ENCODE data around the gene HNRNPC. TPM values are rescaled to one million over a fixed set of nuclear protein-coding genes. Genes with fewer than 3 reads are reported as not detected.
A peak's percentile ranks its signal among the peaks of the same experiment; 100 is the strongest.

HNRNPC gene
- total and polyA plus RNA-seq, 9 of the 15 experiments (the other 6 are each of a cell fraction or from before 2014, with no cell fraction given), result 679 to 1,557 (median 1,191) TPM

DNA sequence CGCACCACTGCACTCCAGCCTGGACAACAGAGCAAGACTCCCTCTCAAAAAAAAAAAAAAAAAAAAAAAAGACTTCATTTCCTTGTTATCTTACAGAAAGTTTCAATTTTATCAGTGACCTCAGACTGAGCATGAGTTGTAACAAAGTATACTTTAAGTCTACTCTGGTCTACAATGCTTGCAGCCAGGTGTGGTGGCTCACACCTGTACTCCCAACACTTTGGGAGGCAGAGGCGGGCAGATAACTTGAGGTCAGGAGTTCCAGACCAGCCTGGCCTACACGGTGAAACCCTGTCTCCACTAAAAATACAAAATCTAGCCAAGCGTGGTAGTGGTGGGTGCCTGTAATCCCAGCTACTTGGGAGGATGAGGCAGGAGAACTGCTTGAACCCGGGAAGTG is 18.0 kb downstream of the HNRNPC start (continued):
- TF ChIP-seq, protein P1, sequence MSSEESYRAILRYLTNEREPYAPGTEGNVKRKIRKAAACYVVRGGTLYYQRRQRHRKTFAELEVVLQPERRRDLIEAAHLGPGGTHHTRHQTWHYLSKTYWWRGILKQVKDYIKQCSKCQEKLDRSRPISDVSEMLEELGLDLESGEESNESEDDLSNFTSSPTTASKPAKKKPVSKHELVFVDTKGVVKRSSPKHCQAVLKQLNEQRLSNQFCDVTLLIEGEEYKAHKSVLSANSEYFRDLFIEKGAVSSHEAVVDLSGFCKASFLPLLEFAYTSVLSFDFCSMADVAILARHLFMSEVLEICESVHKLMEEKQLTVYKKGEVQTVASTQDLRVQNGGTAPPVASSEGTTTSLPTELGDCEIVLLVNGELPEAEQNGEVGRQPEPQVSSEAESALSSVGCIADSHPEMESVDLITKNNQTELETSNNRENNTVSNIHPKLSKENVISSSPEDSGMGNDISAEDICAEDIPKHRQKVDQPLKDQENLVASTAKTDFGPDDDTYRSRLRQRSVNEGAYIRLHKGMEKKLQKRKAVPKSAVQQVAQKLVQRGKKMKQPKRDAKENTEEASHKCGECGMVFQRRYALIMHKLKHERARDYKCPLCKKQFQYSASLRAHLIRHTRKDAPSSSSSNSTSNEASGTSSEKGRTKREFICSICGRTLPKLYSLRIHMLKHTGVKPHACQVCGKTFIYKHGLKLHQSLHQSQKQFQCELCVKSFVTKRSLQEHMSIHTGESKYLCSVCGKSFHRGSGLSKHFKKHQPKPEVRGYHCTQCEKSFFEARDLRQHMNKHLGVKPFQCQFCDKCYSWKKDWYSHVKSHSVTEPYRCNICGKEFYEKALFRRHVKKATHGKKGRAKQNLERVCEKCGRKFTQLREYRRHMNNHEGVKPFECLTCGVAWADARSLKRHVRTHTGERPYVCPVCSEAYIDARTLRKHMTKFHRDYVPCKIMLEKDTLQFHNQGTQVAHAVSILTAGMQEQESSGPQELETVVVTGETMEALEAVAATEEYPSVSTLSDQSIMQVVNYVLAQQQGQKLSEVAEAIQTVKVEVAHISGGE (CRISPR knock-in tag; IDR thresholded peaks at IDR 0.05), result no peak
- TF ChIP-seq NR4A1 (CRISPR knock-in tag; IDR thresholded peaks at IDR 0.05), result no peak
- no peak for TF ChIP-seq NR4A1 (tag; IDR thresholded peaks at IDR 0.05)
- TF ChIP-seq, protein P2, sequence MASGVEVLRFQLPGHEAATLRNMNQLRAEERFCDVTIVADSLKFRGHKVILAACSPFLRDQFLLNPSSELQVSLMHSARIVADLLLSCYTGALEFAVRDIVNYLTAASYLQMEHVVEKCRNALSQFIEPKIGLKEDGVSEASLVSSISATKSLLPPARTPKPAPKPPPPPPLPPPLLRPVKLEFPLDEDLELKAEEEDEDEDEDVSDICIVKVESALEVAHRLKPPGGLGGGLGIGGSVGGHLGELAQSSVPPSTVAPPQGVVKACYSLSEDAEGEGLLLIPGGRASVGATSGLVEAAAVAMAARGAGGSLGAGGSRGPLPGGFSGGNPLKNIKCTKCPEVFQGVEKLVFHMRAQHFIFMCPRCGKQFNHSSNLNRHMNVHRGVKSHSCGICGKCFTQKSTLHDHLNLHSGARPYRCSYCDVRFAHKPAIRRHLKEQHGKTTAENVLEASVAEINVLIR (CRISPR knock-in tag; IDR thresholded peaks at IDR 0.05), result no peak

DNA sequence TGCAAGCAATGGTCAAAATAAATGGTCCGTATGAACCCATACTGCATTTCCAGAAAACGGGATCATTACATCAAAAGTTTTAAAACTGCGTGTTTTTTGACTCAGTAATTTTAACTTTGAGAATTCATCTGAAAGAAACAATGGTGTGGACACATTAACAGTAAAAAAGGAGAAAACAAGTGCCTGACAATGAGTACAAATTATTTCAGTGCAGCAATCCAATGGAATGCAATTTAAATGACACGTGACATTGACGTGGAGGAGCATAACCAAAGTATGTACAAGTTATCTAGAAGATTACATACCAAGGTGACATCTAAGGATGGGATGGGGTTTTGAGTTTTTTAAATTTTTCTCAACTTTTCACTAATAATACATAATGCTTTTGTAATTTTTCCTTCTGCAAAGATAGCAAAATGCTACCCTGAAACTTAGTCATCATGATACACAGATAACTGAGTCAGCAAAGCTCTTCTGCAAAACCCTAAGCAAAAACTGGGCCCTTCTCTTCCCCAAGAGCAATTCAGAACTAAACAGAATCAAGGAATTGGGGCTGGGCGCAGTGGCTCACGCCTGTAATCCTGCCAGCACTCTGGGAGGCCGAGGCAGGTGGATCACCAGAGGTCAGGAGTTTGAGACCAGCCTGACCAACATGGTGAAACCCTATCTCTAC is 20.4 kb downstream of the HNRNPC start:
- no peak overlapping the region for H3K4me3 ChIP-seq
- H2AFZ ChIP-seq (ENCODE audit: low read depth, low read length), result no peak overlapping the region
- ATAC-seq (no peak), DNase-seq (ENCODE audit: extremely low read depth in 1 of 4, low spot score in 3 of 4) (no peak), FAIRE-seq (peak; percentile 11)
- H3K27me3 ChIP-seq (ENCODE audit: control insufficient read depth in 2 of 2, insufficient read depth in 2 of 2, low read length in 2 of 2), result no peaks in the 10 kb centered on the region
- TF ChIP-seq MAFG (tag; conservative IDR thresholded peaks at IDR 0.05) (peak; percentile 78), C11orf30 (IDR thresholded peaks at IDR 0.05; ENCODE audit: low read depth) (peak; percentile 76), ERF (CRISPR knock-in tag; IDR thresholded peaks at IDR 0.05) (no peak), MAFK (IDR thresholded peaks at IDR 0.05; ENCODE audit: low read length) (peak; percentile 61; the same call in 1 of the 2 replicates), CBX1 (IDR thresholded peaks at IDR 0.05; ENCODE audit: low read depth) (no peak), KAT8 (IDR thresholded peaks at IDR 0.05; ENCODE audit: low read depth) (no peak), MAFF (IDR thresholded peaks at IDR 0.05; ENCODE audit: low read length) (peak; percentile 62; the same call in 1 of the 2 replicates), ZNF316 (IDR thresholded peaks at IDR 0.05) (peak; percentile 90)
- TF ChIP-seq, protein P3, sequence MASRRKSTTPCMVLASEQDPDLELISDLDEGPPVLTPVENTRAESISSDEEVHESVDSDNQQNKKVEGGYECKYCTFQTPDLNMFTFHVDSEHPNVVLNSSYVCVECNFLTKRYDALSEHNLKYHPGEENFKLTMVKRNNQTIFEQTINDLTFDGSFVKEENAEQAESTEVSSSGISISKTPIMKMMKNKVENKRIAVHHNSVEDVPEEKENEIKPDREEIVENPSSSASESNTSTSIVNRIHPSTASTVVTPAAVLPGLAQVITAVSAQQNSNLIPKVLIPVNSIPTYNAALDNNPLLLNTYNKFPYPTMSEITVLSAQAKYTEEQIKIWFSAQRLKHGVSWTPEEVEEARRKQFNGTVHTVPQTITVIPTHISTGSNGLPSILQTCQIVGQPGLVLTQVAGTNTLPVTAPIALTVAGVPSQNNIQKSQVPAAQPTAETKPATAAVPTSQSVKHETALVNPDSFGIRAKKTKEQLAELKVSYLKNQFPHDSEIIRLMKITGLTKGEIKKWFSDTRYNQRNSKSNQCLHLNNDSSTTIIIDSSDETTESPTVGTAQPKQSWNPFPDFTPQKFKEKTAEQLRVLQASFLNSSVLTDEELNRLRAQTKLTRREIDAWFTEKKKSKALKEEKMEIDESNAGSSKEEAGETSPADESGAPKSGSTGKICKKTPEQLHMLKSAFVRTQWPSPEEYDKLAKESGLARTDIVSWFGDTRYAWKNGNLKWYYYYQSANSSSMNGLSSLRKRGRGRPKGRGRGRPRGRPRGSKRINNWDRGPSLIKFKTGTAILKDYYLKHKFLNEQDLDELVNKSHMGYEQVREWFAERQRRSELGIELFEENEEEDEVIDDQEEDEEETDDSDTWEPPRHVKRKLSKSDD (conservative IDR thresholded peaks at IDR 0.05; ENCODE audit: low read length), result no peak
- ChIA-PET POLR2A (interaction anchor here (0.6 to 1.2 kb wide), 2 partner anchors 8 to 128 kb away, joined by 3 to 6 read pairs; no protein-coding TSS in a partner anchor), CTCF (ENCODE audit: low intra/inter-chr PET ratio) (no interaction called here)
- intact Hi-C loops (cut with micrococcal nuclease) (no loop called here), in situ Hi-C loops (cut with MboI) (no loop called here)
- H3K79me2 ChIP-seq (ENCODE audit: control insufficient read depth, insufficient read depth, low read length), result peaks cover 100% of the 10 kb centered on the region
- H4K20me1 ChIP-seq (replicated peaks; ENCODE audit: control insufficient read depth, insufficient read depth, low read length), result peaks cover 33% of the 10 kb centered on the region
- H3K9me3 ChIP-seq (replicated peaks; ENCODE audit: control insufficient read depth, insufficient read depth, low read depth, low read length), result no peaks in the 10 kb centered on the region
- H3K36me3 ChIP-seq (ENCODE audit: control insufficient read depth, insufficient read depth, low read length), result peaks cover 93% of the 10 kb centered on the region
- WGBS (ENCODE audit: insufficient coverage, low coverage, missing lambda C conversion rate), result 76% methylated on average over 8 of the region's 8 CpGs
- no peak overlapping the region for H3K9ac ChIP-seq (ENCODE audit: insufficient read depth in 1 of 2, low read depth in 2 of 2, low read length in 2 of 2)
- peaks cover 0 to 2% of the 10 kb centered on the region in 2 experiments; a peak in 2 of 5 replicates for H3K4me1 ChIP-seq (replicated peaks in 1 of 2; ENCODE audit: control insufficient read depth in 2 of 2, insufficient read depth in 2 of 2, low read length in 2 of 2)
- H3K27ac ChIP-seq (ENCODE audit: extremely low read depth, low read depth, low read length), result no peak overlapping the region
- H3K9me1 ChIP-seq (ENCODE audit: control insufficient read depth, insufficient read depth, low read length), result no peaks in the 10 kb centered on the region
- no peak overlapping the region for H3K4me2 ChIP-seq (ENCODE audit: insufficient read depth, low read length)
- no TSS peak for BruUV-seq (replicated peaks)
